HG03045 (cell line): ENCODE results near the gene DENND1A.
"Not testable (repeated sequence)": the region's sequence is repeated elsewhere in the genome, so short reads cannot be mapped to it uniquely, and the experiment has no call there.

Experiments used
- ATAC-seq: cut with Tn5 transposase; IDR thresholded peaks from one replicate; pipeline ENCODE4 v1.9.1; 2021; ENCODE audit warnings: mild to moderate bottlenecking, moderate library complexity; ENCODE audit not compliant: unreplicated experiment

DENND1A gene

DNA sequence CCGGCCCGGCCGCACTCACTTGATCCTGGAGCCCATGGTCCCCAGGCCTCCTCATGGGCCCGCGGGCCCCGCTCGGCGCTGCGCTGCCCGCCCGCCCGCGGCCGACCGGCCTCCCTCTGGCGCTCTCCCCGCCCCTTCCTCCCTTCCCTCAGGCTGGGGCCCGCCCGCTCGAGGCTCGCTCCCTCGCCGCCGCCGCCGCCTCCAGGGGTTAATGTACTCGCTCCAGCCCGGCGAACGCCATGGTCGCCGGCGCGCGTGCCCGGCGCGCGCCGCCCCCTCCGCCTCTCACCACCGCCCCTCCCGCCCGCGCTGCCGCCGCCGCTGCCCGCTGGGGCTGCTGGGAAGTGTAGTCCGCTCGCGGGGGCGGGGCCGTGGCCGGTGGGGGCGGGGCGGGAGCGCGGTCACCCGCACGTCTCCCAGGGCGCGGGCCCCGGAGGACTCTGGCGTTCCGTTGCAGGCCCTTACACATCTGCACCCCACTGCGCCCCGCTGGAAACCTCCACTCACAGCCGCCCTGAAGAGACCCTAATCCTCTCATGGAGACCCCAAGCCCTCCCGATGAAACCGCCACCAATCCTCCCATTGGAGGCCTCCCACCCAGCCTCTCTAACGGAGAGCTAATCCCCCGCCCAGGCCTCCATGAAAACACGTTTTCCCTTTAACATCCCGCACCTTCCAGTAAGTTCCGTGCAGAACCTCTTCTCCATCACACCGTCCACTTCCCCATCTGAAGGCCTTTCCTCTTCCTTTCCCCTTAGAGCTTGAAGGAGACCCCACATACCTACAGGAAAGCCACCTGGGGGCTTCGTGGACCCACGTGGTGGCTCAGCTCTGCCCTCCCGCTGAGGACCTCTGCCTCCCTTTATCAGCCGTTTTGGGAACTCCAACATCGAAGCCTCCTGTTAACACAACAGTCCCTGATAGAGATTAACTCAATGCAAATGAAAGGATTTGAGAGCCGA lies at the start of gene DENND1A:
DENND1A (minus strand) TSS at position 257 of the 962 bp plus-strand sequence; CDS start at position 36, 221 bp downstream.
- ATAC-seq, result peak; percentile 86

DNA sequence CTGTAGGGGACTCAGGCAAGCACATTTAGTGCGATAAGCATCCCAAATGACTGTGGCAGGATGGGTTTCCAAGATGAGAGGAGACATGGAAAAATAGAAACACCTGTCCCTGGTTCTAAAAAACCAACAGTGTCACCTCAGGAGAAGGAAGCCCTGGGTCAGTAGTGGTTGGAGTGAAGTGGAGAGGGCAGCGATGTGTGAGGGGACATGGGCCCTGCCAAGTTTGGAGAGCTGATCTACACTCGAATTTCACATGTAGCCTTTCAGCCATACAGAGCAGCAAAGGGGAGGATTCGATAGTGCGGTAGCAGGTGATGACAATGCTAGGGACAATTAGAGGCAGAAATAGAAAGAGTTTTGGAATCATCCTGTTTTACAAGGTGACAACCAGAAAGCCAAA lies 49.1 kb upstream of the DENND1A start:
- ATAC-seq, result no peak

- not testable (repeated sequence) for ATAC-seq
Measured at GRCh38 chr9:123976579-123976978, 46.7 kb upstream of the DENND1A start.

GRCh38 chr9:123975871-123976270 lies 45.9 kb upstream of the DENND1A start:
- ATAC-seq, result no peak

GRCh38 chr9:123974471-123974870 lies 44.5 kb upstream of the DENND1A start:
- no peak for ATAC-seq

GRCh38 chr9:123973590-123974223 lies 43.8 kb upstream of the DENND1A start:
- no peak for ATAC-seq

DNA sequence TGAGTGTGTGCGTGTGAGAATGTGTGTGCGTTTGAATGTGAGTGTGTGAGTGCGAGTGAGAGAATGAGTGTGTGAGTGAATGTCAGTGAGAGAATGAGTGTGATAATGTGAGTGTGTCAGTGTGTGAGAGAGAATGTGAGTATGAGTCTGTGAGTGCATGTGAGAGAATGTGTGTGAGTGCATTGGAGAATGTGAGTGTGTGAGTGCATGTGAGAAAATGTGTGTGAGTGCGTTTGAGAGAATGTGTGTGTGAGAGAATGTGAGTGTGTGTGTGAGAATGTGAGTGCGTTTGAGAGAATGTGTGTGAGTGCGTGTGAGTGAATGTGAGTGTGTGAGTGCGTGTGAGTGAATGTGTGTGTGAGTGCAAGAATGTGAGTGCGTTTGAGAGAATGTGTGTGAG lies 42.7 kb upstream of the DENND1A start:
- ATAC-seq, result no peak

GRCh38 chr9:123967323-123967722 lies 37.4 kb upstream of the DENND1A start:
- no peak for ATAC-seq

DNA sequence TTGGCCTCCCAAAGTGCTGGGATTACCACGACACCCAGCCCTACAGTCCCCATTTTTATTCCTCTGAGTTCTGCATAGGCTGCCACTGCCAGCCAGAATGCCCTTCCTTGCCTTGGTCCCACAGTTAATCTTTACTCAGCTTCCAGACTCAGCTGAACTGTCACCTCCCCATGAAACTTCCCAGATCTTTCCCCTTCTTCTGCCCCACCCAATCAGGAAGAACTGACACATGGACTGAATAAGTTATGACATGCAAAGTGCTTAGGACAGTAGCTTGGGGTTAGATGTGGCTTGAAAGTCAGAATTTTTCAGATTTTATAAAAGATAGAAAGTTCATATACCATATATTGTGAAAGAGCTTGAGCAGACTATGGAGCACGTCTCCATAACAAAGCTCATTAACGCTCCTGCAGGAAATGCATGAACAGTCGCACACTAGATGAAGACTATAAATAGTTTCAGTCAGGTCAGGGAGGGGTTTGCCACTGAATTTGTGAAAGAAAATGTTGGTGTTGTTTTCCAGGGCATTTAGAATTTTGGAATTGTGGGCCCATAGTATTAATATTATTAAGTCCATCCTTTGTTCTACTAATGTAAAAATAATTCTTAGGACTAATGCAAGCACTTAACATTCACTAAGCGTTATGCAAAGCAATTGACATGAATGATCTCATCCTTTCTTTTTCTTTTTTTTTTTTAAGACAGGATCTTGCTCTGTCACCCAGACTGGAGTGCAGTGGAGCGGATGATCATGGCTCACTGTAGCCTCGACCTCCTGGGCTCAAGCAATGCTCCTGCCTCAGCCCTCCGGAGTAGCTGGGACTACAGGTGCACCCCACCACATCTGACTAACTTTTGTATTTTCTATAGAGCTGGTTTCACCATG lies 36.1 kb upstream of the DENND1A start:
- no peak for ATAC-seq

GRCh38 chr9:123964761-123965160 lies 34.8 kb upstream of the DENND1A start:
- no peak for ATAC-seq

DNA sequence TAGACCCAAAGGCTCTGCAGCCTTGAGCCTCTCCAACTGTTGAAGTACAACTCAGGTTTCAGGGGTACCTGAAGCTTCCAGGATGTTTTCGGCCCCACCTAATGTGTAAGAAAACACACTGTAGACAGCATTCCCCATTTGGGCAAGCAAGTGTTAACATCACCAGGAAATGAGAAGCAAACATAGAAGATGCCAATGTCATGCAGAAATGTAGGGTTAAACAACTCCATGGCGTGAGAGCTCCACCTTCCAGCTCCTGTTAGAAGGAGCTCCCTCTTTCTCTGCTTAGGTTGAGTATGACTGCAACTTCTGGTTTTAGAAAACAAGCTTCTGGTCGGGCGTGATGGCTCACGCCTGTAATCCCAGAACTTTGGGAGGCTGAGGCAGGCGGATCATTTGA lies 31.0 kb upstream of the DENND1A start:
- ATAC-seq, result no peak

GRCh38 chr9:123960366-123960765 lies 30.4 kb upstream of the DENND1A start:
- no peak for ATAC-seq

GRCh38 chr9:123959787-123960186 lies 29.9 kb upstream of the DENND1A start:
- ATAC-seq, result no peak

DNA sequence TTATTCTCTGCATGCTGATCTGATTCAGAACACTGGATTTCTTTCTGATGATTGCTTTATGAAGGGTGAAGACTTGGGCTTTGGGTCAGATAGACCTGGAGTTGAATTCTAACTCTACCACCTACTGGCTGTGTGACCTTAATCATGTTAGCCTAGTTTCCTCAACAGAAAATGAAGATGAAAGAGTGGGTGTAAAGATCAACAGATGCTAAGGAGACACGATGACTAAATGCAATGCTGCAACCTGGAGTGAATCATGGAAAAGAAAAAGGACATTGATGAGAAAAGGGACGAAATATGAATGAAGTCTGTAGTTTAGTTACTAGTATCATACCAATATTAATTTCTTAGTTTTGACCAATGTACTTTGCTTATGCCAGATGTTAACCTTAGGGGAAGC lies 27.8 kb upstream of the DENND1A start:
- no peak for ATAC-seq

- ATAC-seq, result no peak
Measured at GRCh38 chr9:123957168-123957721, 27.3 kb upstream of the DENND1A start.

- ATAC-seq, result no peak
Measured at GRCh38 chr9:123955637-123956036, 25.7 kb upstream of the DENND1A start.

DNA sequence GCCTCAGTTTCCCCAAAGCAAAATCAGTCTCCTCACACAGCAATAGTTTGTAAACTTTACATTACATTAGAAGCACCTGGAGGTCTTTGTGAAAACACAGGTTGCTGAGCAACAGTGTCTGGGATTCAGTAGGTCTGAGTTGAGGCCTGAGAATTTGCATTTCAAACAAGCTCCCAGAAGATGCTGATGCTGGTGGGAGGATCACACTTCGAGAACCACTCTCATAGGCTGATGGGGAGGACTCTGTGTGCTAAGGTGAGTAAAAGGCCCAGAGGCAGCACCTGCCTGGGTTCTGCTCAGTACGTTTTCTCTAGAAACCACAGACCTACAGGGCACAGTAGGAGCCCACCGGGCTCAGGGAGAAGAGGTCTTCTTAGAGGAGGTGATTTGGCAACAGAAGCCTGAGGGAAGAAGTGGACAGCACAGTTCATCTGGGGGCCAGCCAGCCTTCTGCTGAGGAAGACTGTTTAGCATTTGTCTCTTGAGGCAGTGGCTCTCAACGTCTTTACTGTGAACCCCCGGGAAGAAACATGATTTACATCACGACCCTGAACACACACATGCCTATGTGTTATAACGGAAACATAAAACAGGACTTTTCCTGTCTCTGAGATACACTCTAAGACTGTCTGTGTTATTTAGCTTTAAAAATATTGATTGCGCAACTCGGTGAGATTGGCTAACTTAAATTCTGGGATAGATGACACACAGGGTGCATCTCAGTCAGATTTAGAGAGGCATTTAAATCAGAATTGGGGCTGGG lies 24.8 kb upstream of the DENND1A start:
- no peak for ATAC-seq

GRCh38 chr9:123952641-123953495 lies 22.9 kb upstream of the DENND1A start:
- no peak for ATAC-seq

- ATAC-seq, result no peak
Measured at GRCh38 chr9:123948286-123948685, 18.4 kb upstream of the DENND1A start.
